ENCODE results near the gene LATS2.

DNA sequence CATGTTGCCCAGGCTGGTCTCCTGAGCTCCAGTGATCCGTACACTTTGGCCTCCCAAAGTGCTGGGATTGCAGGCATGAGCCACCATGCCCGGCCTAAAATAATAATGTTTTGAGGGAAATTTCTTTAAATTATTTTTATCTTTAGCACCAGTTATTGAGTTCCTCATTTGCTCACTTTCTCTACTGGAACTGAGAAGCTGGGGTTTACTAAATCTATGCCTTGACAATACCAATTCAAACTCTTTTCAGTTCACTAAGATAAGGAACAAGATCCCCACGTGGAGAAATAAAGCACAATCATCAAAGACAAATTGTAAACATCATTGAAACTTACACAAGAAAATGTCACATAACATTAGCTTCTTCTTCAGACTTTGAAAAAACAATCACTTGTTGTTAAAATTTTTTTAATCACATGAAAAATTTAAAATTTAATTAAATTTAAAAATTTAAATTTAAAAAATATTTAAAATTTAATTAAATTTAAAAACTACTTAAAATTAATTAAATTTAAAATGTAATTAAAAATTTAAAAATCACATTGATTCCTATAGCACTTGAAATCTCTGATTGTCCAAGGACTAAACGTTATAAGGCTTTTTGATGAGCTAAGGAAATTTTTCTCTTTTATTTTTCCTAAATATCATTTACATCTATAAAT, 133.7 kb downstream of the LATS2 start:
- TF ChIP-seq, protein P1, sequence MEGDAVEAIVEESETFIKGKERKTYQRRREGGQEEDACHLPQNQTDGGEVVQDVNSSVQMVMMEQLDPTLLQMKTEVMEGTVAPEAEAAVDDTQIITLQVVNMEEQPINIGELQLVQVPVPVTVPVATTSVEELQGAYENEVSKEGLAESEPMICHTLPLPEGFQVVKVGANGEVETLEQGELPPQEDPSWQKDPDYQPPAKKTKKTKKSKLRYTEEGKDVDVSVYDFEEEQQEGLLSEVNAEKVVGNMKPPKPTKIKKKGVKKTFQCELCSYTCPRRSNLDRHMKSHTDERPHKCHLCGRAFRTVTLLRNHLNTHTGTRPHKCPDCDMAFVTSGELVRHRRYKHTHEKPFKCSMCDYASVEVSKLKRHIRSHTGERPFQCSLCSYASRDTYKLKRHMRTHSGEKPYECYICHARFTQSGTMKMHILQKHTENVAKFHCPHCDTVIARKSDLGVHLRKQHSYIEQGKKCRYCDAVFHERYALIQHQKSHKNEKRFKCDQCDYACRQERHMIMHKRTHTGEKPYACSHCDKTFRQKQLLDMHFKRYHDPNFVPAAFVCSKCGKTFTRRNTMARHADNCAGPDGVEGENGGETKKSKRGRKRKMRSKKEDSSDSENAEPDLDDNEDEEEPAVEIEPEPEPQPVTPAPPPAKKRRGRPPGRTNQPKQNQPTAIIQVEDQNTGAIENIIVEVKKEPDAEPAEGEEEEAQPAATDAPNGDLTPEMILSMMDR (IDR thresholded peaks at IDR 0.05): no peak
- TF ChIP-seq POLR2A (IDR thresholded peaks at IDR 0.05): no peak

All from uterus (tissue), 2 donors.